ENCODE measurements around the gene ITPKB. TPM values are rescaled to one million over a fixed set of nuclear protein-coding genes. Genes with fewer than 3 reads are reported as not detected.

The ITPKB gene
- total and polyA plus RNA-seq, 2 of the 13 experiments (the other 11 are each of a cell fraction or from before 2014, with no cell fraction given) = not detected

DNA sequence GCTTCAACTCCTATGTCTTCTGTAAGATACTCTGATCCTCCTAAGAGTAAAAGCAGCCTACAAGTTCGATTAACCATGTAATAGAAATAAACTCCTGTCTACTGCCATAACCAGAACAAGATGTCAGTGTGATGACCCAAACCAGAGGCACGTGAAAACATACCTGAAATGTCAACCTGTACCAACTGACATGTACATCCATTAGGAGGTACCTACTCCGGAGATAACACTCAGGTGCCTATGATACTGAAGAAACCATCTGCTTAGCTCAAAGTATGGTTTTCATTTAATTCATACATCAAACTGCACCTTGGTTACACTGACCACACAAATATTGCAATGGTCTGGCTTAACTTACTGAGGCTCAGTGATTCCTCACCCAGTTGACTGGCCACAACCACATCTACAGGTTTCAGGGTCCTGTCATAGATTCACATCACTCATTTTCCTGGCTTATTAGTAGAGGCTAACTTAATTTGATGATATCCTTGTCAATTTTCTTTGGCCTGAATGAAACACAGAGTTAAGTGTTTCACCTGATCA, 4.4 kb downstream of the ITPKB start:
- in situ Hi-C loops (cut with HindIII; ENCODE audit: extremely low pct_ligation_motif_present, low pct_unique_long_range_greater_than_20kb) (no loop called here), intact Hi-C loops (cut with micrococcal nuclease; ENCODE audit: unreplicated experiment) (no loop called here)
- H3K79me2 ChIP-seq (ENCODE audit: insufficient read depth, low read length) = no peaks in the 10 kb centered on the region
- H3K36me3 ChIP-seq (replicated peaks in 1 of 2; ENCODE audit: control insufficient read depth in 1 of 2, insufficient read depth in 2 of 2, low read length in 2 of 2) = no peaks in the 10 kb centered on the region
- no TSS peak for BruUV-seq (replicated peaks)
- ChIA-PET POLR2A (no interaction called here), CTCF (ENCODE audit: low intra/inter-chr PET ratio, low total read pairs) (no interaction called here)
- H3K9me3 ChIP-seq (ENCODE audit: low read length) = no peaks in the 10 kb centered on the region
- H3K27me3 ChIP-seq (ENCODE audit: control insufficient read depth in 1 of 2, insufficient read depth in 2 of 2, low read length in 2 of 2) = peaks cover 13 to 79% of the 10 kb centered on the region in 2 experiments
- no peak for FAIRE-seq
- DNase-seq (ENCODE audit: low spot score) = no peak
- ATAC-seq = no peak
- peaks cover 15% of the 10 kb centered on the region for H3K4me1 ChIP-seq (ENCODE audit: insufficient read depth, low read length)
- H4K20me1 ChIP-seq (ENCODE audit: insufficient read depth, low read length) = 0 out of 2 replicates have a peak, but pooled peaks cover 2% of the 10 kb centered on the region
- H2AFZ ChIP-seq (ENCODE audit: low read length) = no peak overlapping the region
- no peak overlapping the region for H3K27ac ChIP-seq (ENCODE audit: extremely low read length, insufficient read depth, low read length)
- no peak overlapping the region for H3K4me2 ChIP-seq (ENCODE audit: low read depth, low read length)
- 8% methylated on average over 2 of the region's 3 CpGs for WGBS (ENCODE audit: low lambda C conversion rate)
- no peak overlapping the region for H3K9ac ChIP-seq (ENCODE audit: insufficient read depth, low read depth, low read length)
- no peak overlapping the region for H3K4me3 ChIP-seq (replicated peaks in 1 of 3; ENCODE audit: insufficient read depth in 1 of 3, low read depth in 2 of 3, low read length in 3 of 3)
- TF ChIP-seq ZBTB8A (CRISPR knock-in tag; IDR thresholded peaks at IDR 0.05; ENCODE audit: borderline replicate concordance, low read depth) = no peak
- TF ChIP-seq HCFC1 (IDR thresholded peaks at IDR 0.05; ENCODE audit: low read depth, low read length) = no peak
- TF ChIP-seq ZIK1 (CRISPR knock-in tag; IDR thresholded peaks at IDR 0.05; ENCODE audit: borderline replicate concordance, low read depth) = no peak
- TF ChIP-seq, protein P1, sequence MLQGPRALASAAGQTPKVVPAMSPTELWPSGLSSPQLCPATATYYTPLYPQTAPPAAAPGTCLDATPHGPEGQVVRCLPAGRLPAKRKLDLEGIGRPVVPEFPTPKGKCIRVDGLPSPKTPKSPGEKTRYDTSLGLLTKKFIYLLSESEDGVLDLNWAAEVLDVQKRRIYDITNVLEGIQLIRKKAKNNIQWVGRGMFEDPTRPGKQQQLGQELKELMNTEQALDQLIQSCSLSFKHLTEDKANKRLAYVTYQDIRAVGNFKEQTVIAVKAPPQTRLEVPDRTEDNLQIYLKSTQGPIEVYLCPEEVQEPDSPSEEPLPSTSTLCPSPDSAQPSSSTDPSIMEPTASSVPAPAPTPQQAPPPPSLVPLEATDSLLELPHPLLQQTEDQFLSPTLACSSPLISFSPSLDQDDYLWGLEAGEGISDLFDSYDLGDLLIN (CRISPR knock-in tag; IDR thresholded peaks at IDR 0.05; ENCODE audit: borderline replicate concordance) = no peak
- TF ChIP-seq, protein P2, sequence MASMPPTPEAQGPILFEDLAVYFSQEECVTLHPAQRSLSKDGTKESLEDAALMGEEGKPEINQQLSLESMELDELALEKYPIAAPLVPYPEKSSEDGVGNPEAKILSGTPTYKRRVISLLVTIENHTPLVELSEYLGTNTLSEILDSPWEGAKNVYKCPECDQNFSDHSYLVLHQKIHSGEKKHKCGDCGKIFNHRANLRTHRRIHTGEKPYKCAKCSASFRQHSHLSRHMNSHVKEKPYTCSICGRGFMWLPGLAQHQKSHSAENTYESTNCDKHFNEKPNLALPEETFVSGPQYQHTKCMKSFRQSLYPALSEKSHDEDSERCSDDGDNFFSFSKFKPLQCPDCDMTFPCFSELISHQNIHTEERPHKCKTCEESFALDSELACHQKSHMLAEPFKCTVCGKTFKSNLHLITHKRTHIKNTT (CRISPR knock-in tag; IDR thresholded peaks at IDR 0.05) = no peak
- TF ChIP-seq, protein P3, sequence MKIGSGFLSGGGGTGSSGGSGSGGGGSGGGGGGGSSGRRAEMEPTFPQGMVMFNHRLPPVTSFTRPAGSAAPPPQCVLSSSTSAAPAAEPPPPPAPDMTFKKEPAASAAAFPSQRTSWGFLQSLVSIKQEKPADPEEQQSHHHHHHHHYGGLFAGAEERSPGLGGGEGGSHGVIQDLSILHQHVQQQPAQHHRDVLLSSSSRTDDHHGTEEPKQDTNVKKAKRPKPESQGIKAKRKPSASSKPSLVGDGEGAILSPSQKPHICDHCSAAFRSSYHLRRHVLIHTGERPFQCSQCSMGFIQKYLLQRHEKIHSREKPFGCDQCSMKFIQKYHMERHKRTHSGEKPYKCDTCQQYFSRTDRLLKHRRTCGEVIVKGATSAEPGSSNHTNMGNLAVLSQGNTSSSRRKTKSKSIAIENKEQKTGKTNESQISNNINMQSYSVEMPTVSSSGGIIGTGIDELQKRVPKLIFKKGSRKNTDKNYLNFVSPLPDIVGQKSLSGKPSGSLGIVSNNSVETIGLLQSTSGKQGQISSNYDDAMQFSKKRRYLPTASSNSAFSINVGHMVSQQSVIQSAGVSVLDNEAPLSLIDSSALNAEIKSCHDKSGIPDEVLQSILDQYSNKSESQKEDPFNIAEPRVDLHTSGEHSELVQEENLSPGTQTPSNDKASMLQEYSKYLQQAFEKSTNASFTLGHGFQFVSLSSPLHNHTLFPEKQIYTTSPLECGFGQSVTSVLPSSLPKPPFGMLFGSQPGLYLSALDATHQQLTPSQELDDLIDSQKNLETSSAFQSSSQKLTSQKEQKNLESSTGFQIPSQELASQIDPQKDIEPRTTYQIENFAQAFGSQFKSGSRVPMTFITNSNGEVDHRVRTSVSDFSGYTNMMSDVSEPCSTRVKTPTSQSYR (CRISPR knock-in tag; IDR thresholded peaks at IDR 0.05; ENCODE audit: borderline replicate concordance) = no peak
- TF ChIP-seq HOXA3 (CRISPR knock-in tag; IDR thresholded peaks at IDR 0.05) = no peak
- TF ChIP-seq ZNF10 (CRISPR knock-in tag; IDR thresholded peaks at IDR 0.05; ENCODE audit: borderline replicate concordance, low read depth) = no peak
- no peak for TF ChIP-seq ZNF33A (CRISPR knock-in tag; IDR thresholded peaks at IDR 0.05; ENCODE audit: borderline replicate concordance)
- TF ChIP-seq ZNF740 (CRISPR knock-in tag; IDR thresholded peaks at IDR 0.05) = no peak
- no peak for TF ChIP-seq IRX3 (CRISPR knock-in tag; IDR thresholded peaks at IDR 0.05; ENCODE audit: borderline replicate concordance, low read depth)
- no peak for TF ChIP-seq THAP9 (CRISPR knock-in tag; IDR thresholded peaks at IDR 0.05; ENCODE audit: borderline replicate concordance)
- no peak for TF ChIP-seq ZNF501 (CRISPR knock-in tag; IDR thresholded peaks at IDR 0.05)
- no peak for TF ChIP-seq ZNF788 (CRISPR knock-in tag; IDR thresholded peaks at IDR 0.05; ENCODE audit: borderline replicate concordance)
- no peak for TF ChIP-seq ZNF296 (CRISPR knock-in tag; conservative IDR thresholded peaks at IDR 0.05)
- no peak for TF ChIP-seq ZNF816 (CRISPR knock-in tag; IDR thresholded peaks at IDR 0.05; ENCODE audit: borderline replicate concordance)
